NCI-H748 (cell line): ENCODE data around the gene MAP1LC3B.

ENCODE experiments used
- DNase-seq: peaks from one replicate; lab custom pipeline; 2025; ENCODE audit not compliant: unreplicated experiment; lab: John Stamatoyannopoulos, UW

Gene MAP1LC3B

GRCh38 chr16:87453326-87453725, 61.2 kb downstream of the MAP1LC3B start:
- DNase-seq = no peak
